ENCODE measurements around the gene CAPN10. TPM values are rescaled to one million over a fixed set of nuclear protein-coding genes. Genes with fewer than 3 reads are reported as not detected.

Gene CAPN10
- total RNA-seq, 1 donor from 2014 or later, result 31.2 TPM

- Histone ChIP-seq H3K27me3 (ENCODE audit: low read depth) (no peaks in the 10 kb centered on the region), H3K9me3 (replicated peaks) (no peaks in the 10 kb centered on the region), H3K27ac (replicated peaks) (peak overlapping the region; percentile 99), H3K4me1 (peaks cover 90% of the 10 kb centered on the region), H3K36me3 (peaks cover 33% of the 10 kb centered on the region), H3K4me3 (peak overlapping the region; percentile 98)
- intact Hi-C loops (cut with micrococcal nuclease), result no loop called here
- no peak for DNase-seq
- TF ChIP-seq CTCF (IDR thresholded peaks at IDR 0.05; ENCODE audit: borderline replicate concordance), result no peak
Measured at GRCh38 chr2:240588006-240588655, 1.6 kb downstream of the CAPN10 start.

- no peak overlapping the region for H3K27ac ChIP-seq (replicated peaks)
- H3K9me3 ChIP-seq (replicated peaks), result no peaks in the 10 kb centered on the region
- H3K36me3 ChIP-seq, result peaks cover 33% of the 10 kb centered on the region
- H3K4me1 ChIP-seq, result peaks cover 95% of the 10 kb centered on the region
- no peaks in the 10 kb centered on the region for H3K27me3 ChIP-seq (ENCODE audit: low read depth)
- no peak overlapping the region for H3K4me3 ChIP-seq
- TF ChIP-seq CTCF (IDR thresholded peaks at IDR 0.05; ENCODE audit: borderline replicate concordance), result no peak
- intact Hi-C loops (cut with micrococcal nuclease), result no loop called here
- DNase-seq, result no peak
Measured at GRCh38 chr2:240588669-240589068, 2.1 kb downstream of the CAPN10 start.

GRCh38 chr2:240589375-240589774 is 2.8 kb downstream of the CAPN10 start:
- intact Hi-C loops (cut with micrococcal nuclease), result no loop called here
- no peak for TF ChIP-seq CTCF (IDR thresholded peaks at IDR 0.05; ENCODE audit: borderline replicate concordance)

GRCh38 chr2:240589850-240590525 is 3.5 kb downstream of the CAPN10 start:
- Histone ChIP-seq H3K36me3 (peaks cover 34% of the 10 kb centered on the region), H3K4me1 (peaks cover 93% of the 10 kb centered on the region), H3K27me3 (ENCODE audit: low read depth) (no peaks in the 10 kb centered on the region), H3K9me3 (replicated peaks) (no peaks in the 10 kb centered on the region), H3K27ac (replicated peaks) (peak overlapping the region; percentile 89), H3K4me3 (no peak overlapping the region)
- TF ChIP-seq CTCF (IDR thresholded peaks at IDR 0.05; ENCODE audit: borderline replicate concordance), result no peak
- peak; percentile 26 for DNase-seq
- intact Hi-C loops (cut with micrococcal nuclease), result no loop called here

More at GRCh38 chr2:240589375-240589774, 2.8 kb downstream of the CAPN10 start:
- DNase-seq, result no peak
- Histone ChIP-seq H3K27ac (replicated peaks) (peak overlapping the region; percentile 89), H3K4me1 (peaks cover 93% of the 10 kb centered on the region), H3K36me3 (peaks cover 33% of the 10 kb centered on the region), H3K27me3 (ENCODE audit: low read depth) (no peaks in the 10 kb centered on the region), H3K9me3 (replicated peaks) (no peaks in the 10 kb centered on the region), H3K4me3 (no peak overlapping the region)

- Histone ChIP-seq H3K36me3 (peaks cover 41% of the 10 kb centered on the region), H3K4me3 (no peak overlapping the region), H3K27ac (replicated peaks) (peak overlapping the region; percentile 89), H3K27me3 (ENCODE audit: low read depth) (no peaks in the 10 kb centered on the region), H3K4me1 (peaks cover 93% of the 10 kb centered on the region), H3K9me3 (replicated peaks) (no peaks in the 10 kb centered on the region)
- no peak for DNase-seq
- intact Hi-C loops (cut with micrococcal nuclease), result no loop called here
- no peak for TF ChIP-seq CTCF (IDR thresholded peaks at IDR 0.05; ENCODE audit: borderline replicate concordance)
Measured at GRCh38 chr2:240590681-240591111, 4.2 kb downstream of the CAPN10 start.
